D721Med (cell line): Measurements from ENCODE around the gene FBXO47.

Experiments
- DNase-seq: peaks from one replicate; pipeline ENCODE4 v3.0.0; 2011; ENCODE audit warnings: low spot score; ENCODE audit not compliant: insufficient read length
- FAIRE-seq: peaks from 2 replicates; lab custom pipeline; 2011; peaks lifted over from hg19 to GRCh38; lab: Jason Lieb, UNC
- CTCF ChIP-seq: IDR thresholded peaks from 2 replicates; pipeline ENCODE4 v1.5.1; 2012; ENCODE audit warnings: mild to moderate bottlenecking, control low read depth; ENCODE audit not compliant: insufficient read depth; ENCODE audit errors: missing control alignments

The FBXO47 gene

GRCh38 chr17:39011907-39012468 is 44.8 kb upstream of the FBXO47 start:
- no peak for TF ChIP-seq CTCF
- no peak for DNase-seq
- no peak for FAIRE-seq

GRCh38 chr17:39009581-39010001 is 42.4 kb upstream of the FBXO47 start:
- FAIRE-seq (no peak), DNase-seq (no peak)
- TF ChIP-seq CTCF: no peak

- FAIRE-seq: no peak
- no peak for DNase-seq
- no peak for TF ChIP-seq CTCF
Measured at GRCh38 chr17:39008633-39009032, 41.4 kb upstream of the FBXO47 start.

GRCh38 chr17:39002991-39003715 is 36.0 kb upstream of the FBXO47 start:
- no peak for TF ChIP-seq CTCF
- DNase-seq: no peak
- no peak for FAIRE-seq

- DNase-seq (no peak), FAIRE-seq (no peak)
- no peak for TF ChIP-seq CTCF
Measured at GRCh38 chr17:39001703-39002637, 34.8 kb upstream of the FBXO47 start.

GRCh38 chr17:39000021-39000601 is 32.9 kb upstream of the FBXO47 start:
- FAIRE-seq (no peak), DNase-seq (no peak)
- TF ChIP-seq CTCF: no peak
